Nucleus accumbens (tissue), 56 donors: ENCODE measurements around the gene NAA10.

ENCODE experiments used
- DNase-seq, 56 donors: peaks; one replicate each; lab custom pipeline; 2025; lab: John Stamatoyannopoulos, UW

Gene NAA10

GRCh38 chrX:153967536-153968224 is 32.8 kb upstream of the NAA10 start:
- DNase-seq, result no peak

- peak in 14 of 56 donors; percentile 8 to 55 (median 31) for DNase-seq
Measured at GRCh38 chrX:153966841-153967535, 32.2 kb upstream of the NAA10 start.

- peak in 11 of 56 donors; percentile 11 to 35 (median 18) for DNase-seq
Measured at GRCh38 chrX:153966283-153966688, 31.4 kb upstream of the NAA10 start.

- DNase-seq, result no peak
Measured at GRCh38 chrX:153965406-153965805, 30.6 kb upstream of the NAA10 start.

GRCh38 chrX:153964105-153964504 is 29.3 kb upstream of the NAA10 start:
- DNase-seq, result no peak

GRCh38 chrX:153963546-153963945 is 28.7 kb upstream of the NAA10 start:
- DNase-seq, result peak in 5 of 56 donors; percentile 5 to 41 (median 10)

- DNase-seq, result no peak
Measured at GRCh38 chrX:153961292-153961691, 26.5 kb upstream of the NAA10 start.

- DNase-seq, result no peak
Measured at GRCh38 chrX:153960786-153961185, 25.9 kb upstream of the NAA10 start.

GRCh38 chrX:153960077-153960476 is 25.2 kb upstream of the NAA10 start:
- no peak for DNase-seq

GRCh38 chrX:153959649-153960048 is 24.8 kb upstream of the NAA10 start:
- DNase-seq, result no peak

- no peak for DNase-seq
Measured at GRCh38 chrX:153958605-153959004, 23.8 kb upstream of the NAA10 start.

GRCh38 chrX:153957224-153957623 is 22.4 kb upstream of the NAA10 start:
- DNase-seq, result no peak

- no peak for DNase-seq
Measured at GRCh38 chrX:153956044-153956907, 21.4 kb upstream of the NAA10 start.

- DNase-seq, result no peak
Measured at GRCh38 chrX:153955228-153955732, 20.4 kb upstream of the NAA10 start.

GRCh38 chrX:153954558-153955227 is 19.9 kb upstream of the NAA10 start:
- no peak for DNase-seq

GRCh38 chrX:153953892-153954557 is 19.2 kb upstream of the NAA10 start:
- no peak for DNase-seq

GRCh38 chrX:153953342-153953830 is 18.5 kb upstream of the NAA10 start:
- peak in 46 of 56 donors; percentile 3 to 79 (median 42) for DNase-seq

GRCh38 chrX:153952373-153953026 is 17.7 kb upstream of the NAA10 start:
- DNase-seq, result no peak
